Gastrocnemius medialis (tissue), 4 donors: ENCODE data around the gene FGR.

Experiments
- POLR2A ChIP-seq, 2 donors: fragments of 450-650 bp; IDR thresholded peaks; one replicate each; pipeline ENCODE4 v1.6.1; 2017; ENCODE audit warnings: antibody characterized with exemption in 2 of 2, mild to moderate bottlenecking in 2 of 2, moderate library complexity in 2 of 2
- TF ChIP-seq, protein P1 (sequence below), 5 experiments: fragments of 450-650 bp in 3 of 5; fragments of 200-600 bp in 2 of 5; sonication (generic) in 2 of 5; IDR thresholded peaks in 4 of 5; conservative IDR thresholded peaks in 1 of 5; 1 replicate in 4 of 5; 2 replicates in 1 of 5; pipeline ENCODE4 v1.5.1; 2016 to 2019; ENCODE audit warnings: antibody characterized with exemption in 5 of 5, mild to moderate bottlenecking in 3 of 5, moderate library complexity in 3 of 5

DNA sequence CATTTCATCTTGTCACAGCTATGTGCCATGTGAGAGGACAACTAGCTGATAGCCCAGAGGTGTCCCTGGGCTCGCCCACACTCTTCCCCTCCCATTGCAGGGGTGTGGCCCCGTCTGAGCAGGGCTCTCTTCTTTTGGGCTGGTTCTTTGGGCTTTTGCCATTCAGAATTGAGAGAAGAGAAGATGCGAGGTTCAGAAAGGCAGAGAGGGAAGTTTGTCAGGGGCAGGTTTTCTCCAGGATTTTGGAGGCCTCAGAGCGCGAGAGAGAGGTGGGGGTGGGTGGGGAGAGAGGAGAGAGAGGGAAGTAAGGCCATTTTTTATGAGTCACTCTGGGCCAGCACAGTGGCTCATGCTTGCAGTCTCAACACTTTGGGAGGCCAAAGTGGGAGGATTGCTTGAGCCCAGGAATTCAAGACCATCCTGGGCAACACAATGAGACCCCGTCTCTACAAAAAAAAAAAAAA, 31.8 kb upstream of the FGR start:
- TF ChIP-seq, protein P1, sequence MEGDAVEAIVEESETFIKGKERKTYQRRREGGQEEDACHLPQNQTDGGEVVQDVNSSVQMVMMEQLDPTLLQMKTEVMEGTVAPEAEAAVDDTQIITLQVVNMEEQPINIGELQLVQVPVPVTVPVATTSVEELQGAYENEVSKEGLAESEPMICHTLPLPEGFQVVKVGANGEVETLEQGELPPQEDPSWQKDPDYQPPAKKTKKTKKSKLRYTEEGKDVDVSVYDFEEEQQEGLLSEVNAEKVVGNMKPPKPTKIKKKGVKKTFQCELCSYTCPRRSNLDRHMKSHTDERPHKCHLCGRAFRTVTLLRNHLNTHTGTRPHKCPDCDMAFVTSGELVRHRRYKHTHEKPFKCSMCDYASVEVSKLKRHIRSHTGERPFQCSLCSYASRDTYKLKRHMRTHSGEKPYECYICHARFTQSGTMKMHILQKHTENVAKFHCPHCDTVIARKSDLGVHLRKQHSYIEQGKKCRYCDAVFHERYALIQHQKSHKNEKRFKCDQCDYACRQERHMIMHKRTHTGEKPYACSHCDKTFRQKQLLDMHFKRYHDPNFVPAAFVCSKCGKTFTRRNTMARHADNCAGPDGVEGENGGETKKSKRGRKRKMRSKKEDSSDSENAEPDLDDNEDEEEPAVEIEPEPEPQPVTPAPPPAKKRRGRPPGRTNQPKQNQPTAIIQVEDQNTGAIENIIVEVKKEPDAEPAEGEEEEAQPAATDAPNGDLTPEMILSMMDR (IDR thresholded peaks at IDR 0.05 in 4 of 5, conservative IDR thresholded peaks at IDR 0.05 in 1 of 5): no peak
- no peak for TF ChIP-seq POLR2A (IDR thresholded peaks at IDR 0.05)
